ENCODE measurements around the gene SLC24A1. TPM values are rescaled to one million over a fixed set of nuclear protein-coding genes. Genes with fewer than 3 reads are reported as not detected.

Gene SLC24A1
- polyA plus RNA-seq, 3 donors, result 0.80 to 1.7 (median 0.83) TPM

- Histone ChIP-seq H4K20me1 (ENCODE audit: insufficient read depth, low read length) (no peaks in the 10 kb centered on the region), H2AFZ (ENCODE audit: insufficient read depth, low read depth, low read length, poor library complexity, severe bottlenecking) (no peak overlapping the region), H3K27ac (ENCODE audit: low read depth in 1 of 2, low read length in 2 of 2) (no peak overlapping the region), H3K36me3 (replicated peaks in 1 of 2; ENCODE audit: control insufficient read depth in 1 of 2, insufficient read depth in 2 of 2, low read length in 2 of 2) (no peaks in the 10 kb centered on the region), H3K79me2 (ENCODE audit: insufficient read depth, low read length) (no peaks in the 10 kb centered on the region), H3K4me1 (ENCODE audit: control insufficient read depth in 1 of 2, insufficient read depth in 2 of 2, low read length in 2 of 2) (no peaks in the 10 kb centered on the region), H3K4me2 (replicated peaks; ENCODE audit: extremely low read depth, low read length, poor library complexity, severe bottlenecking) (no peak overlapping the region), H3K27me3 (ENCODE audit: control insufficient read depth in 2 of 2, insufficient read depth in 2 of 2, low read length in 2 of 2) (no peaks in the 10 kb centered on the region), H3K9me3 (replicated peaks in 1 of 2; ENCODE audit: control insufficient read depth in 1 of 2, insufficient read depth in 1 of 2, low read length in 2 of 2) (no peaks in the 10 kb centered on the region), H3K4me3 (replicated peaks in 1 of 3; ENCODE audit: low read depth in 2 of 3, low read length in 3 of 3) (no peak overlapping the region), H3K9ac (ENCODE audit: insufficient read depth, low read length, poor library complexity, severe bottlenecking) (no peak overlapping the region)
- H3K4me3 Mint-ChIP-seq, result no peak overlapping the region
- TF ChIP-seq, protein P1, sequence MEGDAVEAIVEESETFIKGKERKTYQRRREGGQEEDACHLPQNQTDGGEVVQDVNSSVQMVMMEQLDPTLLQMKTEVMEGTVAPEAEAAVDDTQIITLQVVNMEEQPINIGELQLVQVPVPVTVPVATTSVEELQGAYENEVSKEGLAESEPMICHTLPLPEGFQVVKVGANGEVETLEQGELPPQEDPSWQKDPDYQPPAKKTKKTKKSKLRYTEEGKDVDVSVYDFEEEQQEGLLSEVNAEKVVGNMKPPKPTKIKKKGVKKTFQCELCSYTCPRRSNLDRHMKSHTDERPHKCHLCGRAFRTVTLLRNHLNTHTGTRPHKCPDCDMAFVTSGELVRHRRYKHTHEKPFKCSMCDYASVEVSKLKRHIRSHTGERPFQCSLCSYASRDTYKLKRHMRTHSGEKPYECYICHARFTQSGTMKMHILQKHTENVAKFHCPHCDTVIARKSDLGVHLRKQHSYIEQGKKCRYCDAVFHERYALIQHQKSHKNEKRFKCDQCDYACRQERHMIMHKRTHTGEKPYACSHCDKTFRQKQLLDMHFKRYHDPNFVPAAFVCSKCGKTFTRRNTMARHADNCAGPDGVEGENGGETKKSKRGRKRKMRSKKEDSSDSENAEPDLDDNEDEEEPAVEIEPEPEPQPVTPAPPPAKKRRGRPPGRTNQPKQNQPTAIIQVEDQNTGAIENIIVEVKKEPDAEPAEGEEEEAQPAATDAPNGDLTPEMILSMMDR (IDR thresholded peaks at IDR 0.05), result no peak
- H3K9me3 Mint-ChIP-seq, result no peaks in the 10 kb centered on the region
- H3K27ac Mint-ChIP-seq, result no peak overlapping the region
- peaks cover 2% of the 10 kb centered on the region for H3K4me1 Mint-ChIP-seq
- DNase-seq, result no peak
- H3K27me3 Mint-ChIP-seq (ENCODE audit: low read depth in 3 of 3), result peaks cover 0 to 2% (median 0%) of the 10 kb centered on the region in 3 donors
- H3K36me3 Mint-ChIP-seq, result peaks cover 3 to 6% of the 10 kb centered on the region in 2 donors
- WGBS (ENCODE audit: insufficient coverage), result 86% methylated on average over 4 of the region's 5 CpGs
- intact Hi-C loops (cut with micrococcal nuclease), result loop anchor here in 1 of 2 donors (10.0 kb wide), 1 partner anchor 564 kb away; no protein-coding TSS in a partner anchor
Observed at GRCh38 chr15:65630760-65631159, 9.0 kb downstream of the SLC24A1 start.

GRCh38 chr15:65631503-65631902 is 9.8 kb downstream of the SLC24A1 start:
- Histone ChIP-seq H3K4me2 (replicated peaks; ENCODE audit: extremely low read depth, low read length, poor library complexity, severe bottlenecking) (no peak overlapping the region), H3K9me3 (replicated peaks in 1 of 2; ENCODE audit: control insufficient read depth in 1 of 2, insufficient read depth in 1 of 2, low read length in 2 of 2) (no peaks in the 10 kb centered on the region), H3K79me2 (ENCODE audit: insufficient read depth, low read length) (no peaks in the 10 kb centered on the region), H3K4me1 (ENCODE audit: control insufficient read depth in 1 of 2, insufficient read depth in 2 of 2, low read length in 2 of 2) (no peaks in the 10 kb centered on the region), H3K27me3 (ENCODE audit: control insufficient read depth in 2 of 2, insufficient read depth in 2 of 2, low read length in 2 of 2) (no peaks in the 10 kb centered on the region), H2AFZ (ENCODE audit: insufficient read depth, low read depth, low read length, poor library complexity, severe bottlenecking) (no peak overlapping the region), H3K4me3 (replicated peaks in 1 of 3; ENCODE audit: low read depth in 2 of 3, low read length in 3 of 3) (no peak overlapping the region), H3K27ac (ENCODE audit: low read depth in 1 of 2, low read length in 2 of 2) (no peak overlapping the region), H4K20me1 (ENCODE audit: insufficient read depth, low read length) (no peaks in the 10 kb centered on the region), H3K9ac (ENCODE audit: insufficient read depth, low read length, poor library complexity, severe bottlenecking) (no peak overlapping the region), H3K36me3 (replicated peaks in 1 of 2; ENCODE audit: control insufficient read depth in 1 of 2, insufficient read depth in 2 of 2, low read length in 2 of 2) (no peaks in the 10 kb centered on the region)
- TF ChIP-seq, protein P1 (IDR thresholded peaks at IDR 0.05), result no peak
- peaks cover 2 to 3% of the 10 kb centered on the region in 2 donors for H3K36me3 Mint-ChIP-seq
- H3K4me3 Mint-ChIP-seq, result no peak overlapping the region
- WGBS (ENCODE audit: insufficient coverage), result 93% methylated on average over 3 of the region's 6 CpGs
- peaks cover 2% of the 10 kb centered on the region for H3K4me1 Mint-ChIP-seq
- intact Hi-C loops (cut with micrococcal nuclease), result loop anchor here in 1 of 2 donors (10.0 kb wide), 1 partner anchor 563 kb away; no protein-coding TSS in a partner anchor
- H3K27ac Mint-ChIP-seq, result no peak overlapping the region
- no peak for DNase-seq
- H3K27me3 Mint-ChIP-seq (ENCODE audit: low read depth in 3 of 3), result peaks cover 0 to 2% (median 0%) of the 10 kb centered on the region in 3 donors
- no peaks in the 10 kb centered on the region for H3K9me3 Mint-ChIP-seq
